Progenitor cell of endocrine pancreas (in vitro differentiated cells): ENCODE measurements around the gene ZYG11B. TPM values are rescaled to one million over a fixed set of nuclear protein-coding genes. Genes with fewer than 3 reads are reported as not detected.
A peak's percentile ranks its signal among the peaks of the same experiment; 100 is the strongest.
"Not testable (repeated sequence)": the region's sequence is repeated elsewhere in the genome, so short reads cannot be mapped to it uniquely, and the experiment has no call there.

Source experiments
- DNase-seq: peaks from one replicate; pipeline ENCODE4 v3.0.0; 2021; ENCODE audit warnings: low spot score; ENCODE audit not compliant: unreplicated experiment
- H3K27ac Mint-ChIP-seq: 2 replicates; pipeline ENCODE4 v1.8.0; 2021; ENCODE audit warnings: mild to moderate bottlenecking, moderate library complexity, mixed read lengths
- H3K27me3 Mint-ChIP-seq: 2 replicates; pipeline ENCODE4 v1.8.0; 2021; ENCODE audit warnings: mixed read lengths
- H3K36me3 Mint-ChIP-seq: 2 replicates; pipeline ENCODE4 v1.8.0; 2022; ENCODE audit warnings: mixed read lengths; ENCODE audit not compliant: insufficient read depth
- H3K4me1 Mint-ChIP-seq: 2 replicates; pipeline ENCODE4 v1.8.0; 2021; ENCODE audit warnings: low read depth, mixed read lengths
- H3K4me3 Mint-ChIP-seq: 2 replicates; pipeline ENCODE4 v1.8.0; 2021; ENCODE audit warnings: low read depth, mild to moderate bottlenecking, moderate library complexity, mixed read lengths
- H3K9me3 Mint-ChIP-seq: 2 replicates; pipeline ENCODE4 v1.8.0; 2021; ENCODE audit warnings: low read depth, mixed read lengths
- CTCF ChIP-seq: fragments of 200-600 bp; sonication (generic); IDR thresholded peaks from one replicate; pipeline ENCODE4 v1.5.0; 2021; ENCODE audit warnings: antibody characterized with exemption, mild to moderate bottlenecking; ENCODE audit not compliant: unreplicated experiment
- total RNA-seq: library from RNA; stranded (reverse); gene quantifications from 2 replicates; pipeline ENCODE4 v1.2.1, GENCODE V29; 2021

The ZYG11B gene
- total RNA-seq, 1 donor from 2014 or later, result 31.5 TPM

- Mint-ChIP-seq H3K27me3 (no peaks in the 10 kb centered on the region), H3K27ac (no peak overlapping the region), H3K9me3 (no peaks in the 10 kb centered on the region), H3K4me1 (peaks cover 5% of the 10 kb centered on the region), H3K36me3 (no peaks in the 10 kb centered on the region), H3K4me3 (no peak overlapping the region)
- no peak for DNase-seq
- no peak for TF ChIP-seq CTCF
These were observed 136.6 kb downstream of the ZYG11B start for GRCh38 chr1:52862666-52863458.

GRCh38 chr1:52867087-52867863 is 141.0 kb downstream of the ZYG11B start:
- peaks cover 5% of the 10 kb centered on the region for H3K4me1 Mint-ChIP-seq
- H3K9me3 Mint-ChIP-seq, result no peaks in the 10 kb centered on the region
- no peaks in the 10 kb centered on the region for H3K36me3 Mint-ChIP-seq
- no peaks in the 10 kb centered on the region for H3K27me3 Mint-ChIP-seq
- H3K4me3 Mint-ChIP-seq, result no peak overlapping the region
- no peak for DNase-seq
- no peak for TF ChIP-seq CTCF
- H3K27ac Mint-ChIP-seq, result peak overlapping the region; percentile 4

GRCh38 chr1:52869727-52870126 is 143.5 kb downstream of the ZYG11B start:
- not testable (repeated sequence) for H3K27me3 Mint-ChIP-seq, H3K9me3 Mint-ChIP-seq, DNase-seq, H3K27ac Mint-ChIP-seq, H3K4me3 Mint-ChIP-seq, H3K4me1 Mint-ChIP-seq, H3K36me3 Mint-ChIP-seq

- no peak for DNase-seq
- Mint-ChIP-seq H3K4me3 (no peak overlapping the region), H3K9me3 (no peaks in the 10 kb centered on the region), H3K36me3 (no peaks in the 10 kb centered on the region), H3K27ac (no peak overlapping the region), H3K4me1 (no peaks in the 10 kb centered on the region), H3K27me3 (no peaks in the 10 kb centered on the region)
- TF ChIP-seq CTCF, result no peak
These were observed 150.6 kb downstream of the ZYG11B start for GRCh38 chr1:52876843-52877242.

Other genes starting within 250 kb of the ZYG11B start
- 130 and 139 TPM in 2 replicates for gene TUT4, start 173.4 kb upstream of the ZYG11B start, total RNA-seq
- gene GPX7, start 124.1 kb upstream of the ZYG11B start, total RNA-seq, result 26.7 and 28.9 TPM in 2 replicates
- gene SHISAL2A, start 93.3 kb upstream of the ZYG11B start, total RNA-seq, result 0.29 and 0.38 TPM in 2 replicates
- gene COA7, start 28.1 kb upstream of the ZYG11B start, total RNA-seq, result 15.4 and 16.5 TPM in 2 replicates
- 0.16 TPM in 1 of 2 replicates, not detected in the other for gene ZYG11A, start 116.3 kb downstream of the ZYG11B start, total RNA-seq
- gene ECHDC2, start 195.3 kb downstream of the ZYG11B start, total RNA-seq, result 122 and 131 TPM in 2 replicates
- gene SCP2, start 200.8 kb downstream of the ZYG11B start, total RNA-seq, result 60.8 and 67.8 TPM in 2 replicates